Neural progenitor cell (in vitro differentiated cells): ENCODE results near the gene CEP104. TPM values are rescaled to one million over a fixed set of nuclear protein-coding genes. Genes with fewer than 3 reads are reported as not detected.

Source experiments
- DNase-seq: peaks from one replicate; pipeline ENCODE4 v3.0.0-alpha.2; 2016; ENCODE audit warnings: low spot score
- H2AFZ ChIP-seq: fragments of 200-600 bp; sonication (generic); replicated peaks from 2 replicates; pipeline ENCODE4 v1.6.1; 2016; ENCODE audit warnings: antibody characterized with exemption
- H3F3A ChIP-seq: fragments of 200-600 bp; sonication (generic); 2 replicates; pipeline ENCODE4 v1.6.1; 2016; ENCODE audit warnings: antibody characterized with exemption, low read depth
- H3K27ac ChIP-seq: fragments of 200-600 bp; sonication (generic); 2 replicates; pipeline ENCODE4 v1.5.1; 2016; ENCODE audit warnings: mild to moderate bottlenecking
- H3K27me3 ChIP-seq: fragments of 200-600 bp; sonication (generic); 2 replicates; pipeline ENCODE4 v1.6.1; 2016; ENCODE audit warnings: mild to moderate bottlenecking, moderate library complexity
- H3K36me3 ChIP-seq: fragments of 200-600 bp; sonication (generic); 2 replicates; pipeline ENCODE4 v1.5.1; 2016
- H3K4me1 ChIP-seq: fragments of 200-600 bp; sonication (generic); 2 replicates; pipeline ENCODE4 v1.6.1; 2016; ENCODE audit warnings: mixed run types
- H3K4me2 ChIP-seq: fragments of 200-600 bp; sonication (generic); 2 replicates; pipeline ENCODE4 v1.6.1; 2016
- H3K4me3 ChIP-seq: fragments of 200-600 bp; sonication (generic); 2 replicates; pipeline ENCODE4 v1.5.1; 2016
- H3K79me2 ChIP-seq: fragments of 200-600 bp; sonication (generic); 2 replicates; pipeline ENCODE4 v1.6.1; 2016; ENCODE audit warnings: low read depth
- H3K9ac ChIP-seq: fragments of 200-600 bp; sonication (generic); 2 replicates; pipeline ENCODE4 v1.6.1; 2016
- H3K9me3 ChIP-seq: fragments of 200-600 bp; sonication (generic); 2 replicates; pipeline ENCODE4 v1.5.1; 2016; ENCODE audit warnings: low read depth
- H4K20me1 ChIP-seq: fragments of 200-600 bp; sonication (generic); 2 replicates; pipeline ENCODE4 v1.6.1; 2016; ENCODE audit warnings: low read depth
- H3K27ac Mint-ChIP-seq: 3 replicates; pipeline ENCODE4 v1.8.0; 2021; ENCODE audit warnings: mixed read lengths
- H3K27me3 Mint-ChIP-seq: 2 replicates; pipeline ENCODE4 v1.8.0; 2022; ENCODE audit warnings: low read depth, mild to moderate bottlenecking, inconsistent platforms, moderate library complexity, mixed read lengths; ENCODE audit not compliant: insufficient read depth
- H3K36me3 Mint-ChIP-seq: 3 replicates; pipeline ENCODE4 v1.8.0; 2021; ENCODE audit warnings: mixed read lengths
- H3K4me1 Mint-ChIP-seq: 3 replicates; pipeline ENCODE4 v1.8.0; 2021; ENCODE audit warnings: mixed read lengths
- H3K4me3 Mint-ChIP-seq: 3 replicates; pipeline ENCODE4 v1.8.0; 2021; ENCODE audit warnings: mild to moderate bottlenecking, moderate library complexity, mixed read lengths
- H3K9me3 Mint-ChIP-seq: 3 replicates; pipeline ENCODE4 v1.8.0; 2020; ENCODE audit warnings: mixed read lengths
- CTCF ChIP-seq: fragments of 200-600 bp; sonication (generic); IDR thresholded peaks from 2 replicates; pipeline ENCODE4 v1.5.1; 2017; ENCODE audit warnings: antibody characterized with exemption, mild to moderate bottlenecking
- EZH2 ChIP-seq: fragments of 200-600 bp; sonication (generic); IDR thresholded peaks from 2 replicates; pipeline ENCODE4 v1.6.1; 2017; ENCODE audit warnings: antibody characterized with exemption, mild to moderate bottlenecking, moderate library complexity
- EZH2phosphoT487 ChIP-seq: fragments of 200-600 bp; sonication (generic); IDR thresholded peaks from 2 replicates; pipeline ENCODE4 v1.6.1; 2017; ENCODE audit warnings: antibody characterized with exemption
- total RNA-seq: library from RNA; depleted of rRNA; stranded (reverse); fragments of >200 nt; gene quantifications from 2 replicates; pipeline ENCODE4 v1.2.3, GENCODE V29; 2015; ENCODE audit warnings: low replicate concordance

Gene CEP104
- total RNA-seq, 1 donor from 2014 or later, result 12.9 TPM

GRCh38 chr1:3783651-3784474 lies 73.1 kb downstream of the CEP104 start:
- Histone ChIP-seq H3K27ac (no peak overlapping the region), H3K4me2 (no peak overlapping the region), H3K9ac (no peak overlapping the region), H3K79me2 (no peaks in the 10 kb centered on the region), H4K20me1 (peaks cover 7% of the 10 kb centered on the region), H3K27me3 (no peaks in the 10 kb centered on the region), H3K4me1 (no peaks in the 10 kb centered on the region), H2AFZ (no peak overlapping the region), H3F3A (no peaks in the 10 kb centered on the region), H3K4me3 (no peak overlapping the region), H3K36me3 (no peaks in the 10 kb centered on the region), H3K9me3 (no peaks in the 10 kb centered on the region)
- Mint-ChIP-seq H3K27ac (no peak overlapping the region), H3K36me3 (peaks cover 26% of the 10 kb centered on the region), H3K4me3 (no peak overlapping the region), H3K27me3 (peaks cover 3% of the 10 kb centered on the region), H3K9me3 (no peaks in the 10 kb centered on the region), H3K4me1 (no peaks in the 10 kb centered on the region)
- no peak for DNase-seq
- TF ChIP-seq EZH2phosphoT487, result no peak

GRCh38 chr1:3780901-3781300 lies 76.1 kb downstream of the CEP104 start:
- no peak for TF ChIP-seq EZH2
- TF ChIP-seq EZH2phosphoT487, result no peak
- no peak for TF ChIP-seq CTCF
- no peaks in the 10 kb centered on the region for H4K20me1 ChIP-seq
- no peaks in the 10 kb centered on the region for H3K79me2 ChIP-seq
- peaks cover 5% of the 10 kb centered on the region for H3K27me3 Mint-ChIP-seq
- no peak overlapping the region for H3K4me3 ChIP-seq
- no peak for DNase-seq
- no peak overlapping the region for H2AFZ ChIP-seq
- no peak overlapping the region for H3K27ac ChIP-seq
- H3K9ac ChIP-seq, result no peak overlapping the region
- no peak overlapping the region for H3K27ac Mint-ChIP-seq
- no peaks in the 10 kb centered on the region for H3K36me3 ChIP-seq
- no peaks in the 10 kb centered on the region for H3K27me3 ChIP-seq
- no peaks in the 10 kb centered on the region for H3F3A ChIP-seq
- peaks cover 21% of the 10 kb centered on the region for H3K36me3 Mint-ChIP-seq
- no peak overlapping the region for H3K4me2 ChIP-seq
- H3K9me3 ChIP-seq, result no peaks in the 10 kb centered on the region
- H3K4me3 Mint-ChIP-seq, result no peak overlapping the region
- H3K4me1 Mint-ChIP-seq, result peaks cover under 1% of the 10 kb centered on the region
- no peaks in the 10 kb centered on the region for H3K4me1 ChIP-seq
- H3K9me3 Mint-ChIP-seq, result no peaks in the 10 kb centered on the region

GRCh38 chr1:3779912-3780416 lies 77.0 kb downstream of the CEP104 start:
- H3K36me3 Mint-ChIP-seq, result peaks cover 16% of the 10 kb centered on the region
- Histone ChIP-seq H3F3A (no peaks in the 10 kb centered on the region), H3K27me3 (no peaks in the 10 kb centered on the region), H3K36me3 (no peaks in the 10 kb centered on the region), H3K4me1 (peaks cover 9% of the 10 kb centered on the region), H4K20me1 (no peaks in the 10 kb centered on the region), H3K27ac (no peak overlapping the region), H3K9ac (no peak overlapping the region), H3K4me3 (no peak overlapping the region), H3K9me3 (no peaks in the 10 kb centered on the region), H3K79me2 (no peaks in the 10 kb centered on the region), H3K4me2 (no peak overlapping the region), H2AFZ (no peak overlapping the region)
- H3K9me3 Mint-ChIP-seq, result no peaks in the 10 kb centered on the region
- no peak overlapping the region for H3K27ac Mint-ChIP-seq
- H3K27me3 Mint-ChIP-seq, result peaks cover 8% of the 10 kb centered on the region
- no peak overlapping the region for H3K4me3 Mint-ChIP-seq
- TF ChIP-seq CTCF (no peak), EZH2phosphoT487 (no peak), EZH2 (no peak)
- DNase-seq, result no peak
- H3K4me1 Mint-ChIP-seq, result peaks cover 10% of the 10 kb centered on the region
